Epidermal melanocyte (primary cell): ENCODE measurements around the gene PRKG2.
A peak's percentile ranks its signal among the peaks of the same experiment; 100 is the strongest.

Experiments used
- DNase-seq: peaks from one replicate; pipeline ENCODE4 v3.0.0; 2011; ENCODE audit warnings: low spot score; ENCODE audit not compliant: insufficient read length

PRKG2 gene

GRCh38 chr4:81095389-81095788 is 119.6 kb downstream of the PRKG2 start:
- no peak for DNase-seq

GRCh38 chr4:81093720-81094401 is 121.2 kb downstream of the PRKG2 start:
- no peak for DNase-seq

GRCh38 chr4:81085979-81086378 is 129.0 kb downstream of the PRKG2 start:
- no peak for DNase-seq

GRCh38 chr4:81085291-81085690 is 129.7 kb downstream of the PRKG2 start:
- DNase-seq = no peak

- DNase-seq = no peak
Observed at GRCh38 chr4:81084634-81085033, 130.4 kb downstream of the PRKG2 start.

- DNase-seq = no peak
Observed at GRCh38 chr4:81084029-81084428, 131.0 kb downstream of the PRKG2 start.

- no peak for DNase-seq
Observed at GRCh38 chr4:81081156-81081555, 133.9 kb downstream of the PRKG2 start.

GRCh38 chr4:81071013-81071412 is 144.0 kb downstream of the PRKG2 start:
- no peak for DNase-seq

GRCh38 chr4:81069706-81070331 is 145.2 kb downstream of the PRKG2 start:
- peak; percentile 29 for DNase-seq

GRCh38 chr4:81065446-81065845 is 149.6 kb downstream of the PRKG2 start:
- DNase-seq = no peak

- no peak for DNase-seq
Observed at GRCh38 chr4:81062001-81062400, 153.0 kb downstream of the PRKG2 start.

- no peak for DNase-seq
Observed at GRCh38 chr4:81061344-81061730, 153.7 kb downstream of the PRKG2 start.

GRCh38 chr4:81060587-81061343 is 154.3 kb downstream of the PRKG2 start:
- DNase-seq = no peak

GRCh38 chr4:81058621-81059020 is 156.4 kb downstream of the PRKG2 start:
- DNase-seq = no peak

GRCh38 chr4:81052119-81053068 is 162.6 kb downstream of the PRKG2 start:
- no peak for DNase-seq

GRCh38 chr4:81049907-81050306 is 165.1 kb downstream of the PRKG2 start:
- DNase-seq = no peak

GRCh38 chr4:81049330-81049729 is 165.7 kb downstream of the PRKG2 start:
- no peak for DNase-seq

GRCh38 chr4:81042578-81043365 is 172.2 kb downstream of the PRKG2 start:
- no peak for DNase-seq

GRCh38 chr4:81040012-81040659 is 174.9 kb downstream of the PRKG2 start:
- DNase-seq = no peak

GRCh38 chr4:81039351-81039972 is 175.6 kb downstream of the PRKG2 start:
- DNase-seq = no peak
